Measurements from ENCODE around the gene UFSP2. TPM values are rescaled to one million over a fixed set of nuclear protein-coding genes. Genes with fewer than 3 reads are reported as not detected.

UFSP2 gene
- total RNA-seq, 6 donors from 2014 or later: 14.1 to 44.0 (median 25.7) TPM

Small RNA genes within 50 kb of the gene (small RNA-seq; reads per million reads assigned to genes)
- 0 reads per million in 4 donors for gene RF00019

Other genes with a start within 250 kb of the UFSP2 start
- 10 to 100 TPM; 12.3 to 42.9 (median 24.0) TPM for gene CFAP97, start 222.0 kb downstream of the UFSP2 start, total RNA-seq
- gene SNX25, start 216.4 kb downstream of the UFSP2 start, total RNA-seq: 100 to 1,000 TPM in 4 of 6 donors, 10 to 100 TPM in 2; 62.9 to 178 (median 123) TPM
- gene LRP2BP, start 30.0 kb downstream of the UFSP2 start, total RNA-seq: 1 to 10 TPM in 4 of 6 donors, under 1 TPM in 2; 0.40 to 4.7 (median 1.3) TPM
- gene ANKRD37, start 29.1 kb downstream of the UFSP2 start, total RNA-seq: 10 to 100 TPM in 3 of 6 donors, 1 to 10 TPM in 3; 4.4 to 17.4 (median 10.4) TPM
- gene CCDC110, start 45.8 kb upstream of the UFSP2 start, total RNA-seq: under 1 TPM in 4 of 6 donors, not detected in 2; 0.15 to 0.79 (median 0.48) TPM
- gene PDLIM3, start 109.5 kb upstream of the UFSP2 start, total RNA-seq: 100 to 1,000 TPM in 1 of 6 donors, 10 to 100 TPM in 5; 15.9 to 183 (median 42.2) TPM

Data from upper lobe of left lung (tissue), 6 donors.